HUES64 (cell line): ENCODE results near the gene CENPX.

Experiments
- H3K27ac ChIP-seq: 2 replicates; pipeline ENCODE4 v1.7.0; 2013; ENCODE audit warnings: low read depth, low read length, inconsistent platforms
- H3K27me3 ChIP-seq: 2 replicates; pipeline ENCODE4 v1.6.1; 2013; ENCODE audit warnings: mild to moderate bottlenecking, low read length; ENCODE audit not compliant: insufficient read depth
- H3K36me3 ChIP-seq: 2 replicates; pipeline ENCODE4 v1.6.1; 2013; ENCODE audit warnings: mild to moderate bottlenecking, low read length; ENCODE audit not compliant: insufficient read depth
- H3K4me1 ChIP-seq: 2 replicates; pipeline ENCODE4 v1.6.1; 2013; ENCODE audit warnings: mild to moderate bottlenecking, low read length, moderate library complexity; ENCODE audit not compliant: insufficient read depth
- H3K4me3 ChIP-seq: 2 replicates; pipeline ENCODE4 v1.5.1; 2013; ENCODE audit warnings: mild to moderate bottlenecking, low read length, moderate library complexity
- H3K9ac ChIP-seq: 2 replicates; pipeline ENCODE4 v1.6.1; 2013; ENCODE audit warnings: mild to moderate bottlenecking, low read depth, low read length
- H3K9me3 ChIP-seq: 2 replicates; pipeline ENCODE4 v1.6.1; 2013; ENCODE audit warnings: low read depth, low read length; ENCODE audit not compliant: insufficient read depth
- WGBS: fragments of 150-250, 120-280 bp; methylation state at CpG from one replicate; pipeline ENCODE4 v1.1.7; 2013; ENCODE audit warnings: missing lambda C conversion rate; 5-methylcytosine and 5-hydroxymethylcytosine counted together

The CENPX gene

DNA sequence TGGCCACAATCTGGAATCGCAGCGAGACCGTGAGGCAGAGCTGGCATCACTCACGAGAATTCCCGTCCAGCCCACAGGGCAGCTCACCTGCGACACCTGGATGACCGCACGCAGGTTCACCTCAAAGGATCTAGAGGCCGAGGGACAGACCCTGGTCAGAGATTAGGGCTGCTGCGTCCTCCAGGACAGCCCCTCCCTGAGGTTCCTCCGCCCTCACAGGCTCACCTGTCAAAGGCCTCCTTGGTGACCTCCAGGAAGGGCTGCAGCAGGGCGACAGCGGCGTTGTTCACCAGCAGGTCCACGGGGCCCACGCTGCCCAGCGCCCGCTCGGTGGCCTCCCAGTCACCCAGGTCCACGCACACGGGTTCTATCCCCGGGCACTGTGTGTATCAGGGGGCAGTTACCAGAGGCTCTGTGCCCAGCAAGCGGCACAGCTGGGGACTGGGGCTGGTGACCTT, 14.0 kb upstream of the CENPX start:
- H3K36me3 ChIP-seq = no peaks in the 10 kb centered on the region
- 59% methylated on average over 23 of the region's 23 CpGs for WGBS
- H3K27me3 ChIP-seq = no peaks in the 10 kb centered on the region
- H3K9ac ChIP-seq = peak overlapping the region; percentile 73
- no peaks in the 10 kb centered on the region for H3K9me3 ChIP-seq
- peak overlapping the region; percentile 74 for H3K4me3 ChIP-seq
- H3K4me1 ChIP-seq = peaks cover 9% of the 10 kb centered on the region; the same call in 1 of the 2 replicates
- H3K27ac ChIP-seq = no peak overlapping the region

DNA sequence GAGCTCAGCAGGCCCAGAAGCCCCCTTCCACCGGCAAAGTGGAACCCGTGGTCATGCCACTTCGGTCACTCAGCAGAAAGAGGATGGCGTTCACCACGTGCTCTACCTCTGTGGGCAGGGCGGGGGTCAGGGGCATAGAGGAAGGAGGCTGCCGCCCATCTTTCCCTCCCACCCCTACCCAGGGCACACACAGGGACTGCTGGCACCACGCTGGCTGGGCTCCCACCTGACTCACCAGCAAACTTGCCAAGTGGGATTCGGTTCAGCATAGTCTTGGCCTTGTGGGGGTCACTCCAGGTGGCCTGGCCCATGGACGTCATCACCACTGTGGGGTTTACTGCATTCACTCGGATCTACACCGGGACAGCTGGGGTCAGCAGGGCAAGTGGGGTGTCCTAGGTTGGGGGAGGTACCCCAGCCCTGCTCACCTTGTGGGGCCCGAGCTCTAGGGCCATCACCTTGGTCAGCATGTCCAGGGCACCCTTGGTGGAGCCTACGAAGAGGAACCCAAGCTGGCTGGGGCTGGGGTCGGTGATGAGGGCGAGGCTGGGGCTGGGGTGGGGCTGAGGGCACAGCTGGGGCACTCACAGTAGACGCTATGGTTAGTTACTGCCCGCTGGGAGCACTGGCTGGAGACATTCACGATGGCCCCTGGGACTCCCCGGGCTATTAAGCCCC, 13.4 kb upstream of the CENPX start:
- WGBS = 92% methylated on average over 20 of the region's 20 CpGs
- Histone ChIP-seq H3K27ac (no peak overlapping the region), H3K4me1 (peaks cover 9% of the 10 kb centered on the region; the same call in 1 of the 2 replicates), H3K4me3 (peak overlapping the region; percentile 74), H3K9ac (no peak overlapping the region), H3K27me3 (no peaks in the 10 kb centered on the region), H3K36me3 (no peaks in the 10 kb centered on the region), H3K9me3 (no peaks in the 10 kb centered on the region)

DNA sequence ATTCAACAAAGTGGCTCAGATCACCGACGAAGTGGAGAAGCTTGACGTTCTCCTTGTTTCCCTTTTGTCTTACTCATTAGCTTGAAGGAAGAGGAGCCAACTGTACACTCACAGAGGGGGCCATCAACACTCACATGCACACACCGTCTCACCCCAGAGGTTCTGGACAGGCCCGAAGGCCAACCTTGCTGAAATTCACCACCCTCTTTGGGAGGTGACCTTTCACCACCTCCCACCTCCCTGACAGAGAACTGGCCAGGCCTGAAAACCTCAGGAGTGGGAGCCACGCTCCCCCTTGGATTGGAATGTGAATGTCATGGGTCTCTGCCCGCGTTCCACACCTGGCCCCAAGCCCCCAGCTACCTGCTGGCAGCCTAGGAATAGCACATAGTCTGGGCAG, 12.8 kb upstream of the CENPX start:
- Histone ChIP-seq H3K4me3 (no peak overlapping the region), H3K27ac (no peak overlapping the region), H3K9ac (no peak overlapping the region), H3K36me3 (no peaks in the 10 kb centered on the region), H3K9me3 (no peaks in the 10 kb centered on the region), H3K4me1 (peaks cover 9% of the 10 kb centered on the region; the same call in 1 of the 2 replicates), H3K27me3 (no peaks in the 10 kb centered on the region)
- WGBS = 92% methylated on average over 8 of the region's 8 CpGs

DNA sequence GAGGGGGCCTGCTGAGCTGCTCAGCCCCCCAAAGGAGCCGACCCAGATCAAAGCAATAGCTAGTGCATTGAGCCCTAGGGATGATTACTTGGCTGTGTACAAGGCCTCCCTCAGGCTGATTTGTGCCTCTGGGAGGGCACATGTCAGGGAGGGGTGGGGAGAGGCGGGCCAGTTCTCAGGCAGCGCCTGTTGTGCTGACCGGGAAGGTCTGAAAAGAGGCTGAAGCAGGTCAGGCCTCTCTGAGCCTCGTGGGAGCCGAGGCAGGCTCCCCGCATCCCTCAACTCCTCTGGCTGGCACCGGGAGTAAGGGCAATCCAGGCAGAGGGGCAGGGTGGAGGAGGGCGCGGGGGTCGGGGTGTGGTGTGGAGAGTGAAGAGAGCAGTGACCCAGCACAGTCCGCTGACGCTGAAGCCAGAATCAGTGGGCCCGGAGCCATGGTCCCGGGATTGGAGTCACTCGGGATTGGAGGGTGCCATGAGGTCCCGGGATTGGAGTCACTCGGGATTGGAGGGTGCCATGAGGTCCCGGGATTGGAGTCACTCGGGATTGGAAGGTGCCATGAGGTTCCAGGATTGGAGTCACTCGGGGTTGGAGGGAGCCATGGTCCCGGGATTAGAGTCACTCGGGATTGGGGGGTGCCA, 11.8 kb upstream of the CENPX start:
- Histone ChIP-seq H3K4me3 (no peak overlapping the region), H3K27me3 (no peaks in the 10 kb centered on the region), H3K36me3 (no peaks in the 10 kb centered on the region), H3K4me1 (peaks cover 9% of the 10 kb centered on the region; the same call in 1 of the 2 replicates), H3K27ac (no peak overlapping the region), H3K9ac (no peak overlapping the region), H3K9me3 (no peaks in the 10 kb centered on the region)
- WGBS = 78% methylated on average over 23 of the region's 23 CpGs

DNA sequence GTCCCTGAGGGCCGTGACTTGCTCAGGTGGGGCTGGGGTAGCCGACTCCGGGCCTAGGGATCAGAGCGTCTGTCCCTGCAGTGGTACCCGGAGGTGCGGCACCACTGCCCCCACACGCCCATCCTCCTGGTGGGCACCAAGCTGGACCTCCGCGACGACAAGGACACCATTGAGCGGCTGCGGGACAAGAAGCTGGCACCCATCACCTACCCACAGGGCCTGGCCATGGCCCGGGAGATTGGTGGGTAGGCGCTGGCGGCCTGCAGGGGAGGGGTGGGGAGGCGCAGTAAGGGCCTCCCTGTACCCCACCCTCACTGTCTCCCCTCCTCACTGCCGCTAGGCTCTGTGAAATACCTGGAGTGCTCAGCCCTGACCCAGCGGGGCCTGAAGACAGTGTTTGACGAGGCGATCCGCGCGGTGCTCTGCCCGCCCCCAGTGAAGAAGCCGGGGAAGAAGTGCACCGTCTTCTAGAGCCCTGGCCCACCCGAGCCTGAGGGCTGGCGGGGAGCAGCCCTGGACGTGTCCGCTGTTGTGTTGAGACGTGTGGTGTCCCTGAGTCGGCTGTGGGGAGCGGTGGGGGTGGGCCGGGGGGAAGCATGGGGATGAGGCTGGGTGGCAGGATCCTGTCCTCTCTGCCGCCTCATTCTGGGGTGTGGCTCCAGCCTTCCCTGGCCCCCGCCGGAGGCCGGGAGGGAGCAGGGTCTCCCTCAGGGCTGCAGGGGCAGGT, 10.8 kb upstream of the CENPX start:
- no peak overlapping the region for H3K9ac ChIP-seq
- H3K36me3 ChIP-seq = no peaks in the 10 kb centered on the region
- H3K4me1 ChIP-seq = peaks cover 9% of the 10 kb centered on the region; the same call in 1 of the 2 replicates
- no peak overlapping the region for H3K4me3 ChIP-seq
- H3K27ac ChIP-seq = no peak overlapping the region
- WGBS = 92% methylated on average over 38 of the region's 38 CpGs
- no peaks in the 10 kb centered on the region for H3K9me3 ChIP-seq
- no peaks in the 10 kb centered on the region for H3K27me3 ChIP-seq

DNA sequence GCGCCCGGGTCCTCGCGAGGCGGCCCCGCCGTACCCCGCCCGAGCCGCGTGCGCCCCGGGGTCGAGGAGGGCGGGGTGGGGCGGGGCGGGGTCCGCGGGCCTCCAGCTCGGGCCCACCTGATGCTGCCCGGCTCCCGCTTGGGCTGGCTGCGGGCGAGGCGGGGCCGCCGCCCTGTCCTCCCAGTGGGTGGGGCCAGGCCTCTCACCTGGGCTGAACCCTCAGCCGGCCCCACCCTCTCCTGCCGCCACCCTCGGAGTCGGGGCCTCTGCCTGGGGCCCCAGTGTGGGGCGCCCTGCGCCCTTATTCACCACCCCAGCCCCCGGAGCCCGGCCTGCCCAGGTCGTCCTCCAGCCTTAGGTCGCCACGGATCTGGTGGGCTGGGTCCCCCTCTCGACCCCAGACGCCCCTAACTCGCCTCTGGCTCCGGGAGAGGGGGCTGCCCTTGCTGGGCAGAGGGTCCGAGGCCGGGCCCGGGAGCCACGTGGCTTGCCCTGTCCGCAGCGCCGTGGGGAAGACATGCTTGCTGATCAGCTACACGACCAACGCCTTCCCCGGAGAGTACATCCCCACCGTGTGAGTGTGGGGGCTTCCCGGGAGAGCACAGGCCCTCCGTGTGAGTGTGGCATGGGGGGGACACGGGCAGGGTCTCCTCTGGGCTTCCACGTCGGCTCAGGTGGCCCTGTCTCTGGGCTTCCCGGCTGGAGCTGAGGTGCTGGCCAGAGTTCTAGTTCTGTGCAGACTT, 9.4 kb upstream of the CENPX start:
- 8% methylated on average over 55 of the region's 59 CpGs for WGBS
- H3K36me3 ChIP-seq = no peaks in the 10 kb centered on the region
- peak overlapping the region; percentile 77 for H3K4me3 ChIP-seq
- peak overlapping the region; percentile 66 for H3K9ac ChIP-seq
- no peaks in the 10 kb centered on the region for H3K9me3 ChIP-seq
- 0 out of 2 replicates have a peak, but pooled peaks cover 5% of the 10 kb centered on the region for H3K4me1 ChIP-seq
- H3K27ac ChIP-seq = no peak overlapping the region
- no peaks in the 10 kb centered on the region for H3K27me3 ChIP-seq

DNA sequence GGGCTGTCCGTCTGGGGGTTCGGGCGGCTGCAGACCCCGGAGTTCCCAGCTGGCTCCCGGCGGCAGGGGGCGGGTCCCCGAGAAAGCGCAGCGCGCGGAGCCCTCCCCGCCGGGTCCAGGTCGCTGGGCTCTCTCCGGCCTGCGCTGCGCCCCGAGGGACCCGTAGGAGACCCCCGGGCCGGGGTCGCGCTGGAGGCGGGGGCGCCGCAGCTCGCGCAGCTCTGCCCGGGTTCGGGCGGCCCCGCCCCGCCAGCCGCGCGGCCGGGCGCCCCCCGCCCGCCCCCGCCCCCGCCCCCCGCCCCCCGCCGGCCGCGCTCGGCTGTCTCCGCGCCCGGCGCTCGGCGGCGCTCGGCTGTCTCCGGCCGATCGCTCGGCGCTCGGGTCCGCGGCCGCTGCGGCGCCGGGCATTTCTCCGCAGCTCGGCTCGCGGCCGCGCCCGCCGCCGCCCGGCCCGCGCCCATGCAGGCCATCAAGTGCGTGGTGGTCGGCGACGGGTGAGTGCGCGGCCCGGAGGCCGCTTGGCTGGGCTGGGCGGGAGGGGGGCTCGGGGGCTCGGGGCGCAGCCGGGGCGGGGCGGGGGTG, 8.7 kb upstream of the CENPX start, which contains the start of gene RAC3:
Gene RAC3, plus strand, starts transcription at position 376 of the 582 bp plus-strand sequence. Its CDS starts 84 bp downstream, at position 460.
- WGBS = under 1% methylated on average over 76 of the region's 96 CpGs
- no peaks in the 10 kb centered on the region for H3K36me3 ChIP-seq
- H3K27me3 ChIP-seq = no peaks in the 10 kb centered on the region
- H3K27ac ChIP-seq = no peak within 1 kb of the TSS
- peak within 1 kb of the TSS; percentile 66 for H3K9ac ChIP-seq
- H3K9me3 ChIP-seq = no peaks in the 10 kb centered on the region
- H3K4me1 ChIP-seq = 0 out of 2 replicates have a peak, but pooled peaks cover 5% of the 10 kb centered on the region
- peak within 1 kb of the TSS; percentile 77 for H3K4me3 ChIP-seq

DNA sequence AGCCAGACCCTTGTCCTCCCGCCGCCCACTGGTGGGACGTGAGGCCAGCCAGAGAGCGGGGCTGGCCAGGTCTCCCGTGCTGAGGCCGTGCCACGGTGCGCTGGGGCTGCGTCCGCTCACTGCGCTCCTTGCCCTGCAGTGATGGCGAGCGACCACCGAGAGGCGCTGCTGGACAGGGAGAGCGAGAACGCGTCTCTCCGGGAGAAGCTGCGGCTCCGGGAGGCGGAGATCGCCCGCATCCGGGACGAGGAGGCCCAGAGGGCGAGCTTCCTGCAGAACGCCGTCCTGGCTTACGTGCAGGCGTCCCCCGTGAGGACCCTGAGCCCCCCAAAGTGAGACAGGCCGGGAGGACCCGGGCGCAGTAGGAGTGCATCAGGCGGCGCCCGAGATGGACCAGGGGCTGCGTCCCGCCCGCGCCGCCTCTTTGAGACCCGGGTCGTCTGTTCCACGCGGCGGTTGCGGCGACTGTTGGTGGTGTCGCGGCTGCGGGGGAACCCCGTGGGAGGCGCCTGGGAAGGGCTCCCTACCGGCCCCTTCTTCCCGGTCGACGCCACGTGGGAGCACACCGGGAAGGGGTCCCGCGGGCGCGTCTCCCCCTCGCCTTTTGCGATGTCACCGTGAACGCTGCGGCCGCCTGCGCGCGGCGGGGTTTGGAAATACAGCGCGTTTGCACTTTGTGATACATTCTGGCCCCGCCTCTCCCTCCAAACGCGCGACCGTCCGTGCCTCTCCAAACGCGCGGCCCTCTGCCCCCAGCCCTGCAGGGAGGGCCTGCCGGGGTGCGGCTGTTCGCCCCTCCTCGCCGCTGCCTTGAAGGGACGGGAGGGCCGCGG, 8.0 kb upstream of the CENPX start:
- Histone ChIP-seq H3K27me3 (no peaks in the 10 kb centered on the region), H3K9ac (peak overlapping the region; percentile 65), H3K4me3 (peak overlapping the region; percentile 60), H3K27ac (no peak overlapping the region), H3K4me1 (0 out of 2 replicates have a peak, but pooled peaks cover 5% of the 10 kb centered on the region), H3K9me3 (no peaks in the 10 kb centered on the region), H3K36me3 (no peaks in the 10 kb centered on the region)
- WGBS = 1% methylated on average over 94 of the region's 94 CpGs

DNA sequence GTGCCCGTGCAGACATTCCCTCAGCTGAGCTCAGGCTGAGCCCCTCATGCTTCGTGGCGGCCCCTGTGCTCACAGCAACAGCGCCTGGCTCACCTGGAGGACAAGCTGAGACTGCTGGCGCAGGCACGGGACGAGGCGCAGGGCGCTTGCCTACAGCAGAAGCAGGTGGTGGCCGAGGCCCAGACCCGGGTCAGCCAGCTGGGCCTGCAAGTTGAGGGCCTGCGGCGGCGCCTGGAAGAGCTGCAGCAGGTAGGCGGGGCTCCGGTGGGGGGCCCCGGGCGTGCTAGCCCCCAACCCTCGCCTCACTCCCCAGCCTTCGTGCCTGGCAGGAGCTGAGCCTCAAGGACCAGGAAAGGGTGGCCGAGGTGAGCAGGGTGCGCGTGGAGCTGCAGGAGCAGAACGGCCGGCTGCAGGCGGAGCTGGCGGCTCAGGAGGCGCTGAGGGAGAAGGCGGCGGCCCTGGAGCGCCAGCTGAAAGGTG, 7.4 kb upstream of the CENPX start:
- Histone ChIP-seq H3K4me1 (0 out of 2 replicates have a peak, but pooled peaks cover 5% of the 10 kb centered on the region), H3K36me3 (no peaks in the 10 kb centered on the region), H3K9ac (no peak overlapping the region), H3K9me3 (no peaks in the 10 kb centered on the region), H3K27ac (no peak overlapping the region), H3K4me3 (peak overlapping the region; percentile 8; the same call in 1 of the 2 replicates), H3K27me3 (no peaks in the 10 kb centered on the region)
- WGBS = 70% methylated on average over 31 of the region's 31 CpGs
